Lower leg skin (tissue), 3 donors: ENCODE results near the gene GPATCH8.

Experiments used
- POLR2A ChIP-seq, 2 donors: fragments of 450-650 bp; IDR thresholded peaks; one replicate each; pipeline ENCODE4 v1.6.1; 2016 to 2017; ENCODE audit warnings: antibody characterized with exemption in 2 of 2, mild to moderate bottlenecking in 1 of 2, moderate library complexity in 1 of 2
- TF ChIP-seq, protein P1 (sequence below), 3 donors: fragments of 450-650 bp; IDR thresholded peaks; one replicate each; pipeline ENCODE4 v1.5.1; 2016; ENCODE audit warnings: antibody characterized with exemption in 3 of 3, mild to moderate bottlenecking in 3 of 3, moderate library complexity in 2 of 3

DNA sequence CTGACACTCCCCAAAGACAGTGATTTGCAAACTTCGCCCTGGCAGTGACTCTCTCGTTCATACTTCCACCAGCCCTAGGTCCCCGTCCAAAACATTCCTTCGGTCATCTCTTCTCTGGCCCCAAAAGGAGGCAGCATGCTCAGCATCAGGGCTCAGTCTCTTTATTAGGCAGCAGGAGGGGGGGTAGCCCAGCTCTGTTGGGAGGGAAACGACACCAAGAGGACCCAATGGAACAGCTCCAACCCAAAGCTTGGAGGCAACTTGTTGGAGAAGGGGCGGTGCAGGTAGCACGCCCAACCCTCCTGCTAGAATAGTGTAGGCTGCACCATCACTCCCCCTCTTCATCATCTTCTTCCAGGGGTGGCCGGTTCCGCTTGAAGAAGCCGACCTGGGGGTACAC, 131.2 kb downstream of the GPATCH8 start:
- no peak for TF ChIP-seq POLR2A (IDR thresholded peaks at IDR 0.05)
- TF ChIP-seq, protein P1, sequence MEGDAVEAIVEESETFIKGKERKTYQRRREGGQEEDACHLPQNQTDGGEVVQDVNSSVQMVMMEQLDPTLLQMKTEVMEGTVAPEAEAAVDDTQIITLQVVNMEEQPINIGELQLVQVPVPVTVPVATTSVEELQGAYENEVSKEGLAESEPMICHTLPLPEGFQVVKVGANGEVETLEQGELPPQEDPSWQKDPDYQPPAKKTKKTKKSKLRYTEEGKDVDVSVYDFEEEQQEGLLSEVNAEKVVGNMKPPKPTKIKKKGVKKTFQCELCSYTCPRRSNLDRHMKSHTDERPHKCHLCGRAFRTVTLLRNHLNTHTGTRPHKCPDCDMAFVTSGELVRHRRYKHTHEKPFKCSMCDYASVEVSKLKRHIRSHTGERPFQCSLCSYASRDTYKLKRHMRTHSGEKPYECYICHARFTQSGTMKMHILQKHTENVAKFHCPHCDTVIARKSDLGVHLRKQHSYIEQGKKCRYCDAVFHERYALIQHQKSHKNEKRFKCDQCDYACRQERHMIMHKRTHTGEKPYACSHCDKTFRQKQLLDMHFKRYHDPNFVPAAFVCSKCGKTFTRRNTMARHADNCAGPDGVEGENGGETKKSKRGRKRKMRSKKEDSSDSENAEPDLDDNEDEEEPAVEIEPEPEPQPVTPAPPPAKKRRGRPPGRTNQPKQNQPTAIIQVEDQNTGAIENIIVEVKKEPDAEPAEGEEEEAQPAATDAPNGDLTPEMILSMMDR (IDR thresholded peaks at IDR 0.05): no peak
